H1 (cell line): ENCODE results near the gene PRKCSH. TPM values are rescaled to one million over a fixed set of nuclear protein-coding genes. Genes with fewer than 3 reads are reported as not detected.

Experiments used
- CTCF ChIA-PET: fragments of 300-600 bp; sonication (Branson Sonifier 250); formaldehyde crosslinking; loops from one replicate; lab custom pipeline; 2021; ENCODE audit not compliant: partially characterized antibody; lab: Charles Lee
- POLR2A ChIA-PET: fragments of 300-600 bp; sonication (Branson Sonifier 250); formaldehyde crosslinking; loops from one replicate; lab custom pipeline; 2021; ENCODE audit warnings: inconsistent platforms; ENCODE audit not compliant: partially characterized antibody; lab: Charles Lee
- DNase-seq, 2 experiments: peaks; one replicate each; pipeline versions ENCODE4 v3.0.0 to v3.0.0-alpha.2; 2010 to 2022; ENCODE audit warnings: low spot score in 2 of 2, low read depth in 1 of 2, mixed read lengths in 1 of 2
- FAIRE-seq: peaks from 2 replicates; lab custom pipeline; 2011; peaks lifted over from hg19 to GRCh38; lab: Jason Lieb, UNC
- H2AFZ ChIP-seq: 2 replicates; pipeline ENCODE4 v1.8.1; 2012; ENCODE audit warnings: low read length, inconsistent platforms
- H2AK5ac ChIP-seq: 2 replicates; pipeline ENCODE4 v1.6.1; 2013; ENCODE audit warnings: low read depth, low read length
- H2BK120ac ChIP-seq: replicated peaks from 2 replicates; pipeline ENCODE3; 2013; ENCODE audit warnings: low read depth, low read length, inconsistent platforms
- H2BK12ac ChIP-seq: 2 replicates; pipeline ENCODE4 v1.6.1; 2013; ENCODE audit warnings: low read depth, low read length
- H2BK15ac ChIP-seq: 2 replicates; pipeline ENCODE4 v1.6.1; 2013; ENCODE audit warnings: low read length
- H2BK20ac ChIP-seq: 2 replicates; pipeline ENCODE4 v1.6.1; 2013; ENCODE audit warnings: low read length
- H2BK5ac ChIP-seq: 2 replicates; pipeline ENCODE4 v1.6.1; 2013; ENCODE audit warnings: low read depth, low read length
- H3K14ac ChIP-seq: 2 replicates; pipeline ENCODE4 v1.6.1; 2013; ENCODE audit warnings: inconsistent platforms; ENCODE audit not compliant: insufficient read length
- H3K18ac ChIP-seq: 2 replicates; pipeline ENCODE4 v1.6.1; 2013; ENCODE audit warnings: low read length; ENCODE audit errors: extremely low read depth
- H3K23ac ChIP-seq: 2 replicates; pipeline ENCODE4 v1.6.1; 2013; ENCODE audit warnings: inconsistent platforms; ENCODE audit not compliant: insufficient read length
- H3K23me2 ChIP-seq: 2 replicates; pipeline ENCODE4 v1.6.1; 2013; ENCODE audit warnings: low read depth, low read length
- H3K27ac ChIP-seq: 2 replicates; pipeline ENCODE4 v1.6.1; 2011; ENCODE audit warnings: low read depth, low read length, inconsistent platforms
- H3K27me3 ChIP-seq, 4 experiments: replicated peaks in 1 of 4; 1 replicate in 1 of 4; 2 replicates in 3 of 4; pipeline versions ENCODE4 v1.6.1 to v1.8.1; 2011 to 2013; ENCODE audit warnings: low read length in 3 of 4, mild to moderate bottlenecking in 3 of 4, inconsistent platforms in 2 of 4, mixed read lengths in 2 of 4, moderate library complexity in 1 of 4; ENCODE audit not compliant: control insufficient read depth in 3 of 4, insufficient read depth in 3 of 4; ENCODE audit errors: extremely low read depth in 1 of 4
- H3K36me3 ChIP-seq, 4 experiments: 2 replicates each; pipeline versions ENCODE4 v1.6.1 to v1.8.1; 2011 to 2013; ENCODE audit warnings: mild to moderate bottlenecking in 4 of 4, low read length in 3 of 4, moderate library complexity in 2 of 4, control low read depth in 1 of 4, inconsistent platforms in 1 of 4; ENCODE audit not compliant: insufficient read depth in 4 of 4, control insufficient read depth in 2 of 4
- H3K4ac ChIP-seq: replicated peaks from 2 replicates; pipeline ENCODE3; 2013; ENCODE audit warnings: low read length, low read depth, mixed read lengths, inconsistent platforms; ENCODE audit not compliant: insufficient read length
- H3K4me1 ChIP-seq, 4 experiments: replicated peaks in 1 of 4; 1 replicate in 1 of 4; 2 replicates in 3 of 4; pipeline versions ENCODE4 v1.6.1 to v1.8.1; 2011 to 2013; ENCODE audit warnings: low read length in 3 of 4, inconsistent platforms in 2 of 4, mixed read lengths in 1 of 4; ENCODE audit not compliant: insufficient read depth in 4 of 4, control insufficient read depth in 3 of 4
- H3K4me2 ChIP-seq, 2 experiments: 2 replicates each; pipeline versions ENCODE4 v1.6.1 to v1.8.1; 2011 to 2013; ENCODE audit warnings: low read depth in 2 of 2, low read length in 2 of 2, control low read depth in 1 of 2, inconsistent platforms in 1 of 2, mild to moderate bottlenecking in 1 of 2; ENCODE audit not compliant: insufficient read depth in 1 of 2
- H3K4me3 ChIP-seq, 4 experiments: fragments of 200-600, 300-600 bp in 1 of 4; sonication (generic), shearing (Covaris generic), sonication (Bioruptor Twin) in 1 of 4; 2 replicates each; pipeline versions ENCODE4 v1.5.1 to v1.8.1; 2011 to 2016; ENCODE audit warnings: low read length in 4 of 4, low read depth in 3 of 4, control low read depth in 2 of 4, inconsistent platforms in 2 of 4, mild to moderate bottlenecking in 2 of 4, mixed read lengths in 1 of 4, moderate library complexity in 1 of 4; ENCODE audit not compliant: insufficient read depth in 2 of 4; ENCODE audit errors: extremely low read depth in 1 of 4
- H3K56ac ChIP-seq: replicated peaks from 2 replicates; pipeline ENCODE3; 2013; ENCODE audit warnings: low read depth, mild to moderate bottlenecking, mixed read lengths, low read length, inconsistent platforms; ENCODE audit not compliant: insufficient read length
- H3K79me1 ChIP-seq: 2 replicates; pipeline ENCODE4 v1.6.1; 2013; ENCODE audit warnings: low read depth, low read length, control low read depth
- H3K79me2 ChIP-seq, 2 experiments: 2 replicates each; pipeline versions ENCODE4 v1.6.1 to v1.8.1; 2012 to 2013; ENCODE audit warnings: low read length in 2 of 2, mild to moderate bottlenecking in 2 of 2, inconsistent platforms in 1 of 2; ENCODE audit not compliant: insufficient read depth in 2 of 2, control insufficient read depth in 1 of 2
- H3K9ac ChIP-seq, 4 experiments: replicated peaks in 1 of 4; 1 replicate in 1 of 4; 2 replicates in 3 of 4; pipeline versions ENCODE4 v1.6.1 to v1.8.1; 2011 to 2013; ENCODE audit warnings: low read depth in 3 of 4, low read length in 3 of 4, control low read depth in 2 of 4, mild to moderate bottlenecking in 2 of 4, moderate library complexity in 2 of 4, inconsistent platforms in 1 of 4; ENCODE audit errors: extremely low read depth in 1 of 4
- H3K9me3 ChIP-seq, 2 experiments: 2 replicates each; pipeline versions ENCODE4 v1.6.1 to v1.8.1; 2012 to 2013; ENCODE audit warnings: mild to moderate bottlenecking in 2 of 2, moderate library complexity in 2 of 2, control low read depth in 1 of 2, inconsistent platforms in 1 of 2, low read depth in 1 of 2, low read length in 1 of 2, mixed read lengths in 1 of 2; ENCODE audit not compliant: insufficient read depth in 2 of 2
- H4K20me1 ChIP-seq, 2 experiments: replicated peaks in 1 of 2; 2 replicates each; pipeline versions ENCODE3 to v1.8.1; 2011 to 2013; ENCODE audit warnings: inconsistent platforms in 2 of 2, low read length in 2 of 2, mild to moderate bottlenecking in 1 of 2; ENCODE audit not compliant: insufficient read depth in 2 of 2, control insufficient read depth in 1 of 2
- H4K5ac ChIP-seq: 2 replicates; pipeline ENCODE4 v1.6.1; 2013; ENCODE audit warnings: low read length, low read depth, mixed read lengths, inconsistent platforms; ENCODE audit not compliant: insufficient read length
- H4K8ac ChIP-seq: 2 replicates; pipeline ENCODE4 v1.8.0; 2013; ENCODE audit warnings: mild to moderate bottlenecking, moderate library complexity, low read length, inconsistent platforms; ENCODE audit not compliant: insufficient read depth; ENCODE audit errors: extremely low read depth
- H4K91ac ChIP-seq: replicated peaks from 2 replicates; pipeline ENCODE3; 2013; ENCODE audit warnings: low read length, mixed read lengths, inconsistent platforms; ENCODE audit not compliant: insufficient read length
- BRCA1 ChIP-seq: IDR thresholded peaks from 2 replicates; pipeline ENCODE4 v1.6.1; 2012; ENCODE audit warnings: low read depth, low read length, improper control_type of control experiment
- HDAC2 ChIP-seq, 2 experiments: fragments of 300-600 bp in 1 of 2; sonication (generic) in 1 of 2; IDR thresholded peaks; 2 replicates each; pipeline ENCODE4 v1.6.1; 2011 to 2012; ENCODE audit warnings: low read depth in 2 of 2, low read length in 2 of 2, mild to moderate bottlenecking in 2 of 2, moderate library complexity in 2 of 2, borderline replicate concordance in 1 of 2, inconsistent platforms in 1 of 2
- JUN ChIP-seq: IDR thresholded peaks from 2 replicates; pipeline ENCODE4 v1.6.1; 2011; ENCODE audit warnings: low read depth, mild to moderate bottlenecking, improper control_type of control experiment, low read length
- RBBP5 ChIP-seq: IDR thresholded peaks from 2 replicates; pipeline ENCODE4 v1.7.1; 2012; ENCODE audit warnings: low read depth, mild to moderate bottlenecking, inconsistent platforms, low read length, moderate library complexity, borderline replicate concordance
- SRF ChIP-seq: IDR thresholded peaks from 2 replicates; pipeline ENCODE4 v1.6.1; 2011; ENCODE audit warnings: mild to moderate bottlenecking, low read depth, low read length, moderate library complexity
- SUZ12 ChIP-seq: fragments of 200-600 bp; sonication (generic); IDR thresholded peaks from 2 replicates; pipeline ENCODE4 v1.6.1; 2012; ENCODE audit warnings: mild to moderate bottlenecking, inconsistent platforms, low read length, moderate library complexity, mixed read lengths
- WGBS, 2 experiments: shearing (Covaris generic) in 1 of 2; methylation state at CpG; one replicate each; pipeline versions ENCODE4 v1.1.6 to v1.1.7; 2013 to 2015; ENCODE audit warnings: low lambda C conversion rate in 2 of 2, mixed read lengths in 2 of 2, inconsistent platforms in 1 of 2, low coverage in 1 of 2, missing lambda C conversion rate in 1 of 2; ENCODE audit not compliant: insufficient replicate concordance in 2 of 2, insufficient coverage in 1 of 2, insufficient read length in 1 of 2; ENCODE audit errors: extremely low coverage in 1 of 2, missing lambda C conversion rate in 1 of 2; 5-methylcytosine and 5-hydroxymethylcytosine counted together
- polyA plus RNA-seq, 7 experiments: library from polyadenylated mRNA; depleted of rRNA in 3 of 7; stranded (reverse) in 5 of 7; unstranded in 2 of 7; fragments of >200 nt in 5 of 7; fragments of 200-250 nt in 2 of 7; gene quantifications; 1 replicate in 5 of 7; 2 replicates in 1 of 7; 4 replicates in 1 of 7; pipeline versions ENCODE4 v1.2.1 to v1.2.3, GENCODE V29; 2011 to 2013; ENCODE audit warnings: missing spikeins in 2 of 7, mixed read lengths in 2 of 7
- total RNA-seq: library from RNA; stranded (reverse); fragmentation: NEBNext Ultra II Directional; extraction: Animal tissue kit (Norgen Biotek cat#: 25700); gene quantifications from 2 replicates; pipeline ENCODE4 v1.2.1, GENCODE V29; 2021
- TF ChIP-seq, protein P1 (sequence below): IDR thresholded peaks from 2 replicates; pipeline ENCODE4 v1.6.1; 2012; ENCODE audit warnings: low read length, inconsistent platforms
- TF ChIP-seq, protein P2 (sequence below): IDR thresholded peaks from 2 replicates; pipeline ENCODE4 v1.6.1; 2012; ENCODE audit warnings: inconsistent platforms

PRKCSH gene
- total and polyA plus RNA-seq, 2 of the 8 experiments (the other 6 are each of a cell fraction or from before 2014, with no cell fraction given) = 97.2 to 337 TPM

DNA sequence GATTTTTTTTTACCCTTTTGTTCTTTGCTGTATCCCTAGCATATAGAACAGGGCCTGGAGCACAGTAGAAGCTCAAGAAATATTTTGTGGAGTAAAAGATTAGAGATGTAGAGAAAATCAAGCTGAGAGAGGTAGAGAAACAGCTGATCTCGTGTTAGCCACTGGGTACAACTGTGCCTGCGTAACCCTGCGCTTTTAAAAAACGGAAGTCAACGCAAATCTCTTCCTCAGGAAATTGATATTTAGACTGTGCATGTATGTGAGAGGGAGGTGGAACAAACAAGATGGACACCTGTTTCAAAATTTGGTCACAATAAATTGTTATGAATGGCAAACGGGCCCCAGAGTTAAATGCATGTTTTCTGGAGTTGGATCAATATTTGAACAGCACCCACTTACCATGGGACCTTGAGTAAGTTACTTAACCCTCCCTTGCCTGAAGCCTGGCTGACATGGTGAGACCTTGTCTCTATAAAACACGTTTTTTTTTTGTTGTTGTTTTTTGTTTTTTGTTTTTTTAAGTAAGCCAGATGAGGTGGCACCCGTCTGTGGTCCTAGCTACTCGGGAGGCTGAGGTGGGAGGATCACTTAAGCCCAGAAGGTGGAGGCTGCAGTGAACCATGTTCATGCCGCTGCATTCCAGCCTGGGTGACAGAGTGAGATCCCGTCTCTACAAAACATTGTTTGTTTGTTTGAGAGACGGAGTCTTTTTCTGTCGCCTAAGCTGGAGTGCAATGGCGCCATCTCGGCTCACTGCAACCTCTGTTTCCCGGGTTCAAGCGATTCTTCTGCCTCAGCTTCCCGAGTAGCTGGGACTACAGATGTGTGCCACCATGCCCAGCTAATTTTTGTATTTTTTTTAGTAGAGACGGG lies 48.0 kb upstream of the PRKCSH start:
- POLR2A ChIA-PET = interaction anchor here (0.9 to 2.9 kb wide), 7 partner anchors 9 to 32 kb away, joined by 3 to 10 read pairs (median 4); partner anchors contain the start of genes RGL3 and SWSAP1
- H3K18ac ChIP-seq = no peak overlapping the region
- H3K27ac ChIP-seq = no peak overlapping the region
- no peak for DNase-seq
- no peaks in the 10 kb centered on the region for H3K79me2 ChIP-seq
- peaks cover 0 to 3% (median 0%) of the 10 kb centered on the region in 4 experiments; a peak in 2 of 7 replicates for H3K4me1 ChIP-seq
- 91% methylated on average over 19 of the region's 19 CpGs; no CpG with 5 or more reads in 1 of the 2 experiments for WGBS, 2 experiments
- CTCF ChIA-PET = interaction anchor here (0.6 to 16.8 kb wide), 8 partner anchors 9 to 743 kb away, joined by 3 to 197 read pairs (median 4); partner anchors contain the start of genes CCDC159, ODAD3, PRKCSH and RGL3
- no peak overlapping the region for H2BK15ac ChIP-seq
- no peak overlapping the region for H2BK120ac ChIP-seq
- no peaks in the 10 kb centered on the region for H4K20me1 ChIP-seq
- H3K27me3 ChIP-seq = no peaks in the 10 kb centered on the region
- H2BK12ac ChIP-seq = no peak overlapping the region
- H2BK20ac ChIP-seq = no peak overlapping the region
- no peak overlapping the region for H2AK5ac ChIP-seq
- H3K23ac ChIP-seq = no peak overlapping the region
- no peak for FAIRE-seq
- H4K8ac ChIP-seq = no peak overlapping the region
- no peaks in the 10 kb centered on the region for H3K36me3 ChIP-seq
- no peaks in the 10 kb centered on the region for H3K79me1 ChIP-seq
- H4K5ac ChIP-seq = no peak overlapping the region
- no peak overlapping the region for H3K9ac ChIP-seq
- H3K9me3 ChIP-seq = peaks cover 0 to 3% of the 10 kb centered on the region in 2 experiments; a peak in 2 of 4 replicates
- H3K14ac ChIP-seq = no peak overlapping the region
- no peak overlapping the region for H3K4me2 ChIP-seq
- no peak overlapping the region for H4K91ac ChIP-seq
- H3K23me2 ChIP-seq = peaks cover 7% of the 10 kb centered on the region; the same call in 1 of the 2 replicates
- H2AFZ ChIP-seq = no peak overlapping the region
- no peak overlapping the region for H3K56ac ChIP-seq
- H3K4me3 ChIP-seq = no peak overlapping the region
- no peak overlapping the region for H2BK5ac ChIP-seq
- H3K4ac ChIP-seq = no peak overlapping the region
- TF ChIP-seq JUN (no peak), RBBP5 (no peak), BRCA1 (no peak), SUZ12 (no peak), HDAC2 (IDR thresholded peaks at IDR 0.05; ENCODE audit: borderline replicate concordance in 1 of 2, low read depth in 2 of 2, low read length in 2 of 2) (no peak), SRF (no peak)
- TF ChIP-seq, protein P1, sequence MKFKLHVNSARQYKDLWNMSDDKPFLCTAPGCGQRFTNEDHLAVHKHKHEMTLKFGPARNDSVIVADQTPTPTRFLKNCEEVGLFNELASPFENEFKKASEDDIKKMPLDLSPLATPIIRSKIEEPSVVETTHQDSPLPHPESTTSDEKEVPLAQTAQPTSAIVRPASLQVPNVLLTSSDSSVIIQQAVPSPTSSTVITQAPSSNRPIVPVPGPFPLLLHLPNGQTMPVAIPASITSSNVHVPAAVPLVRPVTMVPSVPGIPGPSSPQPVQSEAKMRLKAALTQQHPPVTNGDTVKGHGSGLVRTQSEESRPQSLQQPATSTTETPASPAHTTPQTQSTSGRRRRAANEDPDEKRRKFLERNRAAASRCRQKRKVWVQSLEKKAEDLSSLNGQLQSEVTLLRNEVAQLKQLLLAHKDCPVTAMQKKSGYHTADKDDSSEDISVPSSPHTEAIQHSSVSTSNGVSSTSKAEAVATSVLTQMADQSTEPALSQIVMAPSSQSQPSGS = no peak
- TF ChIP-seq, protein P2, sequence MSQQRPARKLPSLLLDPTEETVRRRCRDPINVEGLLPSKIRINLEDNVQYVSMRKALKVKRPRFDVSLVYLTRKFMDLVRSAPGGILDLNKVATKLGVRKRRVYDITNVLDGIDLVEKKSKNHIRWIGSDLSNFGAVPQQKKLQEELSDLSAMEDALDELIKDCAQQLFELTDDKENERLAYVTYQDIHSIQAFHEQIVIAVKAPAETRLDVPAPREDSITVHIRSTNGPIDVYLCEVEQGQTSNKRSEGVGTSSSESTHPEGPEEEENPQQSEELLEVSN = no peak
